ENCODE data around the gene RASAL2.

DNA sequence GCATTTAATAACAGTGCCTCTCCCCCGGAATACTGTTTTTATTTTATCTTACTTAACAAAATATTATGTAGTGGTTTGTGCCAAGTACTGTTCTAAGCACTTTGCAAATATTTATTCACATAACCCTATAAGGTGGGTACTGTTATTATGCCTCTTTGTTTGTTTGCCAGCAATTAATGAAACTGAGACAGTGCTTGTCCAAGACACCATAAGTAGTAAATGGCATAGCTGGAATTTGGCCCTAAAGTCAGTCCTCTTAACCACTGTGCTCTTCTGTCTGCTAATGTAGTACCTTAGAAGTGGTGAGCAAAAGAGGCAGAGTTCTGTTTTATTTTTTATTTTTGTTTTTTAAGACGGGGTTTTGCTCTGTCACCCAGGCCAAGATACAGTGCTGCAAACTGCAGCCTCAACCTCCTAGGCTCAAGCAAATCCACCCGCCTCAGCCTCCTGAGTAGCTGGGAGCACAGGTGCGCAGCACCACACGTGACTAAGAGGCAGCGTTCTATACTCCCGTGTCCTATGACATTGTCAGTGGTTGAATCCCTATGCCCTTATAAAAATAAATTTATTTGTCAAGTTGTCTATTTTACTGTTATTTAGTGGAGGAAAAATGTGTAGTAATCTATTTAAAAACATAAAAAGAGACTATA, 237.1 kb downstream of the RASAL2 start:
- TF ChIP-seq EZH2 (IDR thresholded peaks at IDR 0.05; ENCODE audit: low read depth, unreplicated experiment) (no peak), POLR2AphosphoS5 (IDR thresholded peaks at IDR 0.05; ENCODE audit: low read depth) (no peak), EZH2phosphoT487 (IDR thresholded peaks at IDR 0.05; ENCODE audit: unreplicated experiment) (no peak)
- TF ChIP-seq, protein P1, sequence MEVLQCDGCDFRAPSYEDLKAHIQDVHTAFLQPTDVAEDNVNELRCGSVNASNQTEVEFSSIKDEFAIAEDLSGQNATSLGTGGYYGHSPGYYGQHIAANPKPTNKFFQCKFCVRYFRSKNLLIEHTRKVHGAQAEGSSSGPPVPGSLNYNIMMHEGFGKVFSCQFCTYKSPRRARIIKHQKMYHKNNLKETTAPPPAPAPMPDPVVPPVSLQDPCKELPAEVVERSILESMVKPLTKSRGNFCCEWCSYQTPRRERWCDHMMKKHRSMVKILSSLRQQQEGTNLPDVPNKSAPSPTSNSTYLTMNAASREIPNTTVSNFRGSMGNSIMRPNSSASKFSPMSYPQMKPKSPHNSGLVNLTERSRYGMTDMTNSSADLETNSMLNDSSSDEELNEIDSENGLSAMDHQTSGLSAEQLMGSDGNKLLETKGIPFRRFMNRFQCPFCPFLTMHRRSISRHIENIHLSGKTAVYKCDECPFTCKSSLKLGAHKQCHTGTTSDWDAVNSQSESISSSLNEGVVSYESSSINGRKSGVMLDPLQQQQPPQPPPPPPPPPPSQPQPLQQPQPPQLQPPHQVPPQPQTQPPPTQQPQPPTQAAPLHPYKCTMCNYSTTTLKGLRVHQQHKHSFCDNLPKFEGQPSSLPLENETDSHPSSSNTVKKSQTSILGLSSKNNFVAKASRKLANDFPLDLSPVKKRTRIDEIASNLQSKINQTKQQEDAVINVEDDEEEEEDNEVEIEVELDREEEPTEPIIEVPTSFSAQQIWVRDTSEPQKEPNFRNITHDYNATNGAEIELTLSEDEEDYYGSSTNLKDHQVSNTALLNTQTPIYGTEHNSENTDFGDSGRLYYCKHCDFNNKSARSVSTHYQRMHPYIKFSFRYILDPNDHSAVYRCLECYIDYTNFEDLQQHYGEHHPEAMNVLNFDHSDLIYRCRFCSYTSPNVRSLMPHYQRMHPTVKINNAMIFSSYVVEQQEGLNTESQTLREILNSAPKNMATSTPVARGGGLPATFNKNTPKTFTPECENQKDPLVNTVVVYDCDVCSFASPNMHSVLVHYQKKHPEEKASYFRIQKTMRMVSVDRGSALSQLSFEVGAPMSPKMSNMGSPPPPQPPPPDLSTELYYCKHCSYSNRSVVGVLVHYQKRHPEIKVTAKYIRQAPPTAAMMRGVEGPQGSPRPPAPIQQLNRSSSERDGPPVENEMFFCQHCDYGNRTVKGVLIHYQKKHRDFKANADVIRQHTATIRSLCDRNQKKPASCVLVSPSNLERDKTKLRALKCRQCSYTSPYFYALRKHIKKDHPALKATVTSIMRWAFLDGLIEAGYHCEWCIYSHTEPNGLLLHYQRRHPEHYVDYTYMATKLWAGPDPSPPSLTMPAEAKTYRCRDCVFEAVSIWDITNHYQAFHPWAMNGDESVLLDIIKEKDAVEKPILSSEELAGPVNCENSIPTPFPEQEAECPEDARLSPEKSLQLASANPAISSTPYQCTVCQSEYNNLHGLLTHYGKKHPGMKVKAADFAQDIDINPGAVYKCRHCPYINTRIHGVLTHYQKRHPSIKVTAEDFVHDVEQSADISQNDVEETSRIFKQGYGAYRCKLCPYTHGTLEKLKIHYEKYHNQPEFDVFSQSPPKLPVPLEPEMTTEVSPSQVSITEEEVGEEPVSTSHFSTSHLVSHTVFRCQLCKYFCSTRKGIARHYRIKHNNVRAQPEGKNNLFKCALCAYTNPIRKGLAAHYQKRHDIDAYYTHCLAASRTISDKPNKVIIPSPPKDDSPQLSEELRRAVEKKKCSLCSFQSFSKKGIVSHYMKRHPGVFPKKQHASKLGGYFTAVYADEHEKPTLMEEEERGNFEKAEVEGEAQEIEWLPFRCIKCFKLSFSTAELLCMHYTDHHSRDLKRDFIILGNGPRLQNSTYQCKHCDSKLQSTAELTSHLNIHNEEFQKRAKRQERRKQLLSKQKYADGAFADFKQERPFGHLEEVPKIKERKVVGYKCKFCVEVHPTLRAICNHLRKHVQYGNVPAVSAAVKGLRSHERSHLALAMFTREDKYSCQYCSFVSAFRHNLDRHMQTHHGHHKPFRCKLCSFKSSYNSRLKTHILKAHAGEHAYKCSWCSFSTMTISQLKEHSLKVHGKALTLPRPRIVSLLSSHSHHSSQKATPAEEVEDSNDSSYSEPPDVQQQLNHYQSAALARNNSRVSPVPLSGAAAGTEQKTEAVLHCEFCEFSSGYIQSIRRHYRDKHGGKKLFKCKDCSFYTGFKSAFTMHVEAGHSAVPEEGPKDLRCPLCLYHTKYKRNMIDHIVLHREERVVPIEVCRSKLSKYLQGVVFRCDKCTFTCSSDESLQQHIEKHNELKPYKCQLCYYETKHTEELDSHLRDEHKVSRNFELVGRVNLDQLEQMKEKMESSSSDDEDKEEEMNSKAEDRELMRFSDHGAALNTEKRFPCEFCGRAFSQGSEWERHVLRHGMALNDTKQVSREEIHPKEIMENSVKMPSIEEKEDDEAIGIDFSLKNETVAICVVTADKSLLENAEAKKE (CRISPR knock-in tag; IDR thresholded peaks at IDR 0.05), result no peak
- TF ChIP-seq, protein P2, sequence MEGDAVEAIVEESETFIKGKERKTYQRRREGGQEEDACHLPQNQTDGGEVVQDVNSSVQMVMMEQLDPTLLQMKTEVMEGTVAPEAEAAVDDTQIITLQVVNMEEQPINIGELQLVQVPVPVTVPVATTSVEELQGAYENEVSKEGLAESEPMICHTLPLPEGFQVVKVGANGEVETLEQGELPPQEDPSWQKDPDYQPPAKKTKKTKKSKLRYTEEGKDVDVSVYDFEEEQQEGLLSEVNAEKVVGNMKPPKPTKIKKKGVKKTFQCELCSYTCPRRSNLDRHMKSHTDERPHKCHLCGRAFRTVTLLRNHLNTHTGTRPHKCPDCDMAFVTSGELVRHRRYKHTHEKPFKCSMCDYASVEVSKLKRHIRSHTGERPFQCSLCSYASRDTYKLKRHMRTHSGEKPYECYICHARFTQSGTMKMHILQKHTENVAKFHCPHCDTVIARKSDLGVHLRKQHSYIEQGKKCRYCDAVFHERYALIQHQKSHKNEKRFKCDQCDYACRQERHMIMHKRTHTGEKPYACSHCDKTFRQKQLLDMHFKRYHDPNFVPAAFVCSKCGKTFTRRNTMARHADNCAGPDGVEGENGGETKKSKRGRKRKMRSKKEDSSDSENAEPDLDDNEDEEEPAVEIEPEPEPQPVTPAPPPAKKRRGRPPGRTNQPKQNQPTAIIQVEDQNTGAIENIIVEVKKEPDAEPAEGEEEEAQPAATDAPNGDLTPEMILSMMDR (conservative IDR thresholded peaks at IDR 0.05; ENCODE audit: low read depth in 2 of 2), result no peak

All from GM23338 (cell line).